HEK293 (cell line): ENCODE results near the gene FAM171A1.

Experiments used
- CTCF ChIA-PET: fragments of 350-600 bp; formaldehyde crosslinking; extraction: SDS; loops from one replicate; lab custom pipeline; 2021; ENCODE audit warnings: antibody characterized with exemption; lab: Yijun Ruan, JAX
- POLR2A ChIA-PET: fragments of 300-600 bp; formaldehyde crosslinking; extraction: SDS; loops from one replicate; lab custom pipeline; 2020; ENCODE audit warnings: antibody characterized with exemption, inconsistent platforms; lab: Yijun Ruan, JAX
- H3K27ac ChIP-seq: fragments of 200-500 bp; sonication (Bioruptor generic); 2 replicates; pipeline ENCODE4 v1.5.1; 2014; ENCODE audit warnings: low read depth, low read length, control low read depth, inconsistent platforms; ENCODE audit errors: extremely low read depth
- H3K36me3 ChIP-seq, 2 experiments: fragments of 200-500 bp in 1 of 2; sonication (Bioruptor generic) in 1 of 2; 1 replicate in 1 of 2; 2 replicates in 1 of 2; pipeline ENCODE4 v1.5.1; 2014 to 2017; ENCODE audit warnings: inconsistent platforms in 2 of 2, low read length in 2 of 2; ENCODE audit not compliant: control insufficient read depth in 2 of 2, insufficient read depth in 1 of 2
- H3K4me1 ChIP-seq: fragments of 200-500 bp; sonication (Bioruptor generic); 2 replicates; pipeline ENCODE4 v1.5.1; 2014; ENCODE audit warnings: mild to moderate bottlenecking, low read length, inconsistent platforms; ENCODE audit not compliant: control insufficient read depth, insufficient read depth
- H3K4me3 ChIP-seq: 2 replicates; pipeline ENCODE4 v1.5.1; 2011; ENCODE audit warnings: low read depth, mild to moderate bottlenecking, control low read depth, low read length, moderate library complexity
- H3K9me3 ChIP-seq: fragments of 200-500 bp; sonication (Bioruptor generic); 2 replicates; pipeline ENCODE4 v1.5.1; 2014; ENCODE audit warnings: low read depth, low read length, inconsistent platforms; ENCODE audit not compliant: control insufficient read depth, insufficient read depth
- FEZF1 ChIP-seq: fragments of 450-650 bp; formaldehyde crosslinking; IDR thresholded peaks from 2 replicates; pipeline ENCODE4 v1.5.1; 2016; ENCODE audit warnings: missing biosample characterization, missing genetic modification characterization
- GLI2 ChIP-seq: fragments of 450-650 bp; formaldehyde crosslinking; IDR thresholded peaks from 2 replicates; pipeline ENCODE4; 2017; ENCODE audit warnings: missing biosample characterization, missing genetic modification characterization, low read depth, borderline replicate concordance
- HIC1 ChIP-seq: fragments of 450-650 bp; formaldehyde crosslinking; IDR thresholded peaks from 2 replicates; pipeline ENCODE4 v1.5.1; 2016; ENCODE audit warnings: missing biosample characterization, missing genetic modification characterization
- KLF16 ChIP-seq: fragments of 450-650 bp; formaldehyde crosslinking; IDR thresholded peaks from 2 replicates; pipeline ENCODE4 v1.5.1; 2017; ENCODE audit warnings: missing biosample characterization, missing genetic modification characterization
- KLF8 ChIP-seq: fragments of 450-650 bp; formaldehyde crosslinking; IDR thresholded peaks from 2 replicates; pipeline ENCODE4 v1.5.1; 2016; ENCODE audit warnings: missing biosample characterization, missing genetic modification characterization
- MYNN ChIP-seq: fragments of 450-650 bp; formaldehyde crosslinking; IDR thresholded peaks from 2 replicates; pipeline ENCODE4 v1.5.1; 2016; ENCODE audit warnings: missing biosample characterization, missing genetic modification characterization, borderline replicate concordance
- REST ChIP-seq: fragments of 450-650 bp; formaldehyde crosslinking; IDR thresholded peaks from 2 replicates; pipeline ENCODE4 v1.5.1; 2016; ENCODE audit warnings: missing biosample characterization, missing genetic modification characterization
- YY2 ChIP-seq: fragments of 450-650 bp; formaldehyde crosslinking; IDR thresholded peaks from 2 replicates; pipeline ENCODE4 v1.5.1; 2016; ENCODE audit warnings: missing biosample characterization, missing genetic modification characterization
- ZEB2 ChIP-seq: fragments of 450-650 bp; formaldehyde crosslinking; IDR thresholded peaks from 2 replicates; pipeline ENCODE4 v1.5.1; 2016; ENCODE audit warnings: missing biosample characterization, missing genetic modification characterization
- ZFHX2 ChIP-seq: fragments of 450-650 bp; formaldehyde crosslinking; conservative IDR thresholded peaks from 2 replicates; pipeline ENCODE4 v1.5.1; 2016; ENCODE audit warnings: missing biosample characterization, missing genetic modification characterization
- ZNF146 ChIP-seq: fragments of 450-650 bp; formaldehyde crosslinking; IDR thresholded peaks from 2 replicates; pipeline ENCODE4 v1.5.1; 2016; ENCODE audit warnings: missing biosample characterization, missing genetic modification characterization
- ZNF18 ChIP-seq: fragments of 450-650 bp; formaldehyde crosslinking; IDR thresholded peaks from 2 replicates; pipeline ENCODE4 v1.5.1; 2016; ENCODE audit warnings: missing biosample characterization, missing genetic modification characterization
- ZNF202 ChIP-seq: fragments of 450-650 bp; formaldehyde crosslinking; IDR thresholded peaks from 2 replicates; pipeline ENCODE4 v1.5.1; 2016; ENCODE audit warnings: missing biosample characterization, missing genetic modification characterization, borderline replicate concordance
- ZNF211 ChIP-seq: fragments of 450-650 bp; formaldehyde crosslinking; IDR thresholded peaks from 2 replicates; pipeline ENCODE4 v1.5.1; 2016; ENCODE audit warnings: low read depth, missing biosample characterization, missing genetic modification characterization
- ZNF214 ChIP-seq: fragments of 450-650 bp; formaldehyde crosslinking; IDR thresholded peaks from 2 replicates; pipeline ENCODE4 v1.5.1; 2017; ENCODE audit warnings: missing biosample characterization, mild to moderate bottlenecking, missing genetic modification characterization, borderline replicate concordance
- ZNF23 ChIP-seq: fragments of 450-650 bp; formaldehyde crosslinking; IDR thresholded peaks from 2 replicates; pipeline ENCODE4 v1.5.1; 2016; ENCODE audit warnings: missing biosample characterization, missing genetic modification characterization, borderline replicate concordance
- ZNF311 ChIP-seq: fragments of 450-650 bp; formaldehyde crosslinking; IDR thresholded peaks from 2 replicates; pipeline ENCODE4 v1.5.1; 2017; ENCODE audit warnings: missing biosample characterization, missing genetic modification characterization, borderline replicate concordance
- ZNF362 ChIP-seq: fragments of 450-650 bp; formaldehyde crosslinking; IDR thresholded peaks from 2 replicates; pipeline ENCODE4 v1.5.1; 2016; ENCODE audit warnings: missing biosample characterization, missing genetic modification characterization
- ZNF37A ChIP-seq: fragments of 450-650 bp; IDR thresholded peaks from 2 replicates; pipeline ENCODE4 v1.5.1; 2018; ENCODE audit warnings: missing biosample characterization, missing genetic modification characterization
- ZNF513 ChIP-seq: fragments of 450-650 bp; IDR thresholded peaks from 2 replicates; pipeline ENCODE4 v1.5.1; 2018; ENCODE audit warnings: missing biosample characterization, missing genetic modification characterization
- ZNF558 ChIP-seq: fragments of 450-650 bp; formaldehyde crosslinking; IDR thresholded peaks from 2 replicates; pipeline ENCODE4 v1.5.1; 2016; ENCODE audit warnings: missing biosample characterization, missing genetic modification characterization
- ZNF580 ChIP-seq: fragments of 450-650 bp; formaldehyde crosslinking; IDR thresholded peaks from 2 replicates; pipeline ENCODE4 v1.5.1; 2016; ENCODE audit warnings: missing biosample characterization, missing genetic modification characterization

FAM171A1 gene

GRCh38 chr10:15320522-15321203, 50.4 kb downstream of the FAM171A1 start (continued):
- TF ChIP-seq GLI2 (tag by site-specific recombination) (no peak), ZNF362 (tag by site-specific recombination) (no peak), ZNF18 (tag by site-specific recombination) (no peak), ZNF558 (tag by site-specific recombination) (no peak), REST (tag by site-specific recombination) (no peak)

- CTCF ChIA-PET: no interaction called here
Measured at GRCh38 chr10:15320118-15320517, 51.0 kb downstream of the FAM171A1 start.

GRCh38 chr10:15316871-15317464, 54.1 kb downstream of the FAM171A1 start:
- H3K4me3 ChIP-seq: no peak overlapping the region
- ChIA-PET POLR2A (no interaction called here), CTCF (no interaction called here)
- H3K9me3 ChIP-seq: no peaks in the 10 kb centered on the region
- no peaks in the 10 kb centered on the region; a peak in 2 of 3 replicates for H3K36me3 ChIP-seq
- H3K27ac ChIP-seq: no peak overlapping the region
- H3K4me1 ChIP-seq: peaks cover 3% of the 10 kb centered on the region
- TF ChIP-seq HIC1 (no peak), FEZF1 (tag by site-specific recombination) (no peak), ZNF211 (tag by site-specific recombination) (no peak), ZNF214 (tag by site-specific recombination) (no peak), ZNF513 (tag by site-specific recombination) (no peak), YY2 (no peak), KLF16 (tag by site-specific recombination) (no peak), MYNN (no peak), GLI2 (tag by site-specific recombination) (no peak), ZEB2 (tag by site-specific recombination) (no peak), ZFHX2 (tag by site-specific recombination) (no peak), ZNF37A (tag by site-specific recombination) (no peak), ZNF202 (tag by site-specific recombination) (no peak), ZNF23 (tag by site-specific recombination) (no peak), ZNF311 (tag by site-specific recombination) (no peak)

More at GRCh38 chr10:15320118-15320517, 51.0 kb downstream of the FAM171A1 start:
- no peaks in the 10 kb centered on the region for H3K9me3 ChIP-seq
- H3K36me3 ChIP-seq: no peaks in the 10 kb centered on the region; a peak in 2 of 3 replicates
- no peak overlapping the region for H3K4me3 ChIP-seq
- POLR2A ChIA-PET: no interaction called here
- peaks cover 4% of the 10 kb centered on the region for H3K4me1 ChIP-seq
- no peak overlapping the region for H3K27ac ChIP-seq
- TF ChIP-seq ZNF146 (tag by site-specific recombination): peak; percentile 98
- peak; percentile 83; the same call in 1 of the 2 replicates for TF ChIP-seq ZNF580
- no peak for TF ChIP-seq KLF8 (tag by site-specific recombination)
